GM12891 (cell line): ENCODE data around the gene NCKAP5.

Experiments used
- POLR2A ChIP-seq: IDR thresholded peaks from 2 replicates; pipeline ENCODE4 v1.6.1; 2011; ENCODE audit warnings: low read depth, low read length, control low read depth
- POLR2AphosphoS5 ChIP-seq: IDR thresholded peaks from 2 replicates; pipeline ENCODE4 v1.6.1; 2011; ENCODE audit warnings: low read depth, low read length, control low read depth
- POU2F2 ChIP-seq: IDR thresholded peaks from 2 replicates; pipeline ENCODE4 v1.6.1; 2011; ENCODE audit warnings: low read depth, mild to moderate bottlenecking, control low read depth, low read length, moderate library complexity
- TAF1 ChIP-seq: IDR thresholded peaks from 2 replicates; pipeline ENCODE4 v1.6.1; 2011; ENCODE audit warnings: low read depth, low read length, control low read depth

DNA sequence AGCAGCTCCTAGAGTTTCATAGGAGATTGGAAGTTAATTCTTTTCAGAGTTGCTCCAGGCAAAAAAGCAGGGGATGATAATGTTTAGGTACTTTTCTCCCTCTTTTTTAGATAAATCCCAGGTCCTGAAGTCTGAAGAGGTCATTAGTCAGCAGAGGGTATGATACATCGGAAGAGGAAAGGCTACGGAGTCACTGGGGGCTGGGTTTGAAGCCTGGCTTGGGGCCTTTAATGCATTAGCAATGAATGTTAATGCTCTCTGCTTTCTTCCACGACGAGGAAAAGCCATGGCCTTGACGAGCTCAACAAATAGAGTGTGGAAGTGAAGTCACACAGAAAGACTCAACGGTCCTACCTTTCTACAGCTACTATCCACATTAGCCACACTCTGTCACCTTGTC lies 235.1 kb downstream of the NCKAP5 start:
- no peak for TF ChIP-seq TAF1
- TF ChIP-seq POLR2A: no peak
- TF ChIP-seq POLR2AphosphoS5: no peak
- no peak for TF ChIP-seq POU2F2
